ENCODE measurements around the gene CLMP.

Gene CLMP, protein sequence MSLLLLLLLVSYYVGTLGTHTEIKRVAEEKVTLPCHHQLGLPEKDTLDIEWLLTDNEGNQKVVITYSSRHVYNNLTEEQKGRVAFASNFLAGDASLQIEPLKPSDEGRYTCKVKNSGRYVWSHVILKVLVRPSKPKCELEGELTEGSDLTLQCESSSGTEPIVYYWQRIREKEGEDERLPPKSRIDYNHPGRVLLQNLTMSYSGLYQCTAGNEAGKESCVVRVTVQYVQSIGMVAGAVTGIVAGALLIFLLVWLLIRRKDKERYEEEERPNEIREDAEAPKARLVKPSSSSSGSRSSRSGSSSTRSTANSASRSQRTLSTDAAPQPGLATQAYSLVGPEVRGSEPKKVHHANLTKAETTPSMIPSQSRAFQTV

GRCh38 chr11:123195188-123196059 is at the start of gene CLMP:
Gene CLMP, minus strand, starts transcription at chr11:123195248. Its CDS starts 308 bp downstream, at chr11:123194940.
- DNase-seq (ENCODE audit: low spot score) = no peak

DNA sequence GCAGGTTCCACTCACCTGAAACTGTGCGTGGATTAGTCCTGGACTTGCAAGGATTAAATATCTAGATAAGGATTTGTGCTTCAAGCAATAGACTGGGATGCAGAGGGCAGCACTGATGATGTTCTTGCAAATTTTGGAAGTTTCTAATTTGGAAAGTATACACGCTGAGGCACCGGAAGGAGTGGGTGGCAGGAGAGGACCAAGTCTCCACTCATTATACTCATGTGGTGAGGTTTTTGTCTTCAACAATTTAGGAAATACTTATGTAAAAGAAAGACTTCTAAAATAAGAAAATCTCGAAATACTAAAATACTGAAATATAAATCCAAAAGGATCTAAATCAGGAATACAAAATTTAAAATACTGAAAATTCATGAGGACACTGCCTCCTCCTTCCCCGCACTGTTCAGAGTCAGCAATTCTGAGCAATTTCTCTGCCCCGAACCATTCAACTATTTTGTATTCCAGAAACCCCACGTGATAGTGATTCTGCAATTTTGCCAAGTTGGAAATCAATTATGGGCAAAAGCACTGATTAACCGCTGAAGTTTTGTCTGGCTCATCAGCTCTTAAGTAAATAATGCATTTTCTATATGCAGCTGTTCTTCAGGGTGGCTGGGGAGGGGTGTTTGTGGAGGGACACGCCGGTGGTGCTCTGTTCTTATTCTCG is 47.0 kb upstream of the CLMP start:
- DNase-seq (ENCODE audit: low spot score) = no peak

- no peak for DNase-seq (ENCODE audit: low spot score)
Observed at GRCh38 chr11:123241294-123241693, 46.2 kb upstream of the CLMP start.

DNA sequence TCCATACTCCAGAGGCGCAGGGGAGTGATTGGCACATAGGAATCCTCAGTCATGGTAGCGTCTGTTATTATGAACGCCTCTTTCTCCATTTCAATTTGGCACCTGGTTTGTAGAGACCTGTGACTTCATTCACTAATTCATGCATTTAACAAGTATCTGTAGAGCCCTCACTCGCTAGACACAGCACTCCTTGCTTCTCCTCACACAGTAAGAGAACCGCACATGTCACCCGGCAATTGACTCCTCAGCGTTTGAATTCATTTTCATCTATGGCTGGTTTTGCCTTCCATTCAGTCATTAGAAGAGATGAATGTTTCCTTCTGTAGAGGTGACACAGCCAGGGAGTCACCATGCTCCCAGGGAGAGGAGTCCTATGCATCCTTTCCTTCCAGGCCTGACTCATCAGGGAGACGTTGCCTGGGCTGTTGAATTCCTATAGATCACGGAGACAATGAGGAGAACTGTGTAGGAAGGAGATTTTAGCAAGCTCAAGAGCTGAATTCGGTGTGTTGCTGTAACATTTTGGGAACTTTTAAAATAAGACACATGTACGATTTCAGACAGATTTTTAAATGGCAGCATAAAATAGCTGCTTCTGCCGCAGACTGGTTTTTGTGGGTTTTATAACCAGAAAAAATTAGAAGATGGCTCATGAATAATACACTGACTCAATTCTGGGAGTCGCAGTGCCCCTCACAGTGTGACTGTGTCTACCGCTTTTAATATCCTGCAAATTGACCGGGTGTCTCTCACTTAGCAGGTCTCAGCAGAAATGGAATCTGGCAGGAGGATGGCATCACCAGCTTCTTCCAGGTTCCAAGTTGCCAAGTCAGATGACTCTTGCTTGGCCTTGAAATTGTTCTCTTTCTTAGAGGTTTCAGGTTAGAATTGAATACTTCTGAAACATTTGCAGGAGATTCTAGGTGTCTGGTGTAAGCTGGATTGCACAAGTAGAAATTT is 44.4 kb upstream of the CLMP start:
- no peak for DNase-seq (ENCODE audit: low spot score)

DNA sequence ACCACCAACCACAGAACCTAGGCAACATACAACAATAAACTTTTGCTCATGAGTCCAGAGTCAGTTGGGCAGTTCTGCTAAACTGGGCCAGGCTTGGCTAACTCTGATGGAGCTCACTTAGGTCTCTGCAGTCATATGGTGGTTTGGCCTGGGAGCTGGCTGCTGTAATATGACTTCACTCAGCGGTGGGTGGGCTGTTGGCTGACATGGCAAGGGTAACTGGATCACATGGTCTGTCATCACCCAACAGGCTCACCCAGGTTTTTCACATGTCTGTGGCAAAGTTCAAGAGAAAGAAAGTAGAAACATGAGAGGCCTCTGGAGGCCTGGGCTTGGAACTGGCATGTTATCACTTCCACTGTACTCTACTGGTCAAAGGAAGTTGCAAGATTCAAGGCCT is 43.2 kb upstream of the CLMP start:
- no peak for DNase-seq (ENCODE audit: low spot score)

DNA sequence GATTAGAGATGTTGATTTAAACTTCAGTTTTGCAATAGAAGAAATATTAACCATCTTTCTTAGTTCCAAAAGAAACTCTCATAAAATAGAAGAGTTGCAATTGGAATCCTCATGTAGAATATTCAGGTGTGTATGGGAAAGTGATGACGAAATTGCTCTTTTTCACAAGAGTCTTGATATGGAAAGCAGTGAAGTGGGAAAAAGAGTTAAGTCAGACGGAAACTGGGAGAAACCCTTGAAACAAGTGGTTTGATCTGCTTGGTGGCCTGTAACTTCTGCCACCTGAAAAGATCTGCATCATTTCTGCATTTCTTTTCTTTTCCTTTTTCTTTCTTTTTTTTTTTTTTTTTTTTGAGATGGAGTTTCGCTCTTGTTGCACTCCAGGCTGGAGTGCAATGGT is 41.8 kb upstream of the CLMP start:
- no peak for DNase-seq (ENCODE audit: low spot score)

GRCh38 chr11:123235656-123236261 is 40.7 kb upstream of the CLMP start:
- DNase-seq (ENCODE audit: low spot score) = no peak

- DNase-seq (ENCODE audit: low spot score) = peak; percentile 35
Observed at GRCh38 chr11:123235117-123235655, 40.1 kb upstream of the CLMP start.

DNA sequence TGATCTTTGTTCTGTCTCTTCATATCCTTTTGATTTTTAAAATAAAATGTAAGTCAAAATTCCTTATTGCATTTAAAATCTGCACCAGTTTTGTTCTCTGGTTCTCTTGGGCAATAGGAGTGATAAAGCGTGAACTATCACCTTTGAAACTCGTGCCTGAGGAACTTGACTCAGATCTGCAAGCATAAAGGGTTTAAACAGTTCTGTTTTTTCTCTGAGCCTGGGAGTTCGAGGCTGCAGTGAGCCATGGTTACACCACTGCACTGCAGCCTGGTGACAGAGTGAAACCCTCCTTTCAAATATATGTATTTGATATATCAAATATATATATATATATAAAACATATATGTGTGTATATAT is 38.9 kb upstream of the CLMP start:
- DNase-seq (ENCODE audit: low spot score) = no peak

DNA sequence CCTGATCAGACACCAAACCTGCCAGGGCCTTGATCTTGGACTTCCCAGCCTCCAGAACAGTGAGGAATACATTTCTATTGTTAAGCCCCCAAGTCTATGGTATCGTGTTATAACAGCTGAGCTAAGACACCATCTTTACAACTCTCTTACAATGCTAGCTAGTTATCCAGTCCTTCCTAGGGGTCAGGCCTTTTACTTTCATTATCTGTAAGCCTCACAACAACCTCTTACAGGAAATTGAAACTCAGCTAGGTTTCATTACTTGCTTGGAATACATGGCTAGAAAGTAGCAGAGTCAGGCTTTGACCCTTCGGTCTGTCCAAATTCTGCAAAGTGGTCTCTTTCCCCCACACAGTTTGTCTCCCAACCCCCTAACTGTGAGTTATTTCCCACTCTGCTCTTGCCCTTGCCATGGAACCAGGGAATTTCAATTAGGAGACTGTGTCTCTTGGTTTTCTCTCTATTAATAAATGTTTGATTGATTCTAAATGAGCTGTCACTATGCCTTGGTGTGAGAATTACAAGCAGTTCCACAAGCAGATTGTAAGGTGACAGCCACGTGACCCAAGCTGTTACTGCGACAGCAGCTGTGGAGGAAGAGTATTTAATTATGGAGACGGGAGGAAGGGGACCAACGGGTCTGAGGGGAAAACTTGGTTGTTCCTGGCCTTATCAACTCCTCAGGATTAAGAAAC is 38.4 kb upstream of the CLMP start:
- no peak for DNase-seq (ENCODE audit: low spot score)

DNA sequence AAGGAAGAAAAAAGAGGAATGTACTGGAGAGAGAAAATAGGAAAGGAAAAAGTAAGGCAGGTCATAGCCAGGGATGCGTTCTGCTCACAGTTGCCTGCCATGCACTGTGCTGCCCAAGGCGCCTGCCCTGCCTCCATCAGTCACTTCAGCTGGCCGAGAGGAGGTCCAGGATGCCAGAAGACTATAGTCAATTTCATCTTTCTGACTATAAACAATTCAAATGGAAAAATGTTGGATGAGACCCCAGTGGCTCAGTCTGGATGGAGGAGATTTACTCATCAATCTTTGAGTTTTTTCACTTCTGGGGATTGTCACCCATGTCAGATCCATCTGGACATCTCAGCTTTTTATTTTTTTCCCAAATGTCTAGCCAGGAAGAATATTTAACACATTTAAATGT is 36.7 kb upstream of the CLMP start:
- no peak for DNase-seq (ENCODE audit: low spot score)

- no peak for DNase-seq (ENCODE audit: low spot score)
Observed at GRCh38 chr11:123231256-123231655, 36.2 kb upstream of the CLMP start.

GRCh38 chr11:123230346-123230745 is 35.3 kb upstream of the CLMP start:
- no peak for DNase-seq (ENCODE audit: low spot score)

DNA sequence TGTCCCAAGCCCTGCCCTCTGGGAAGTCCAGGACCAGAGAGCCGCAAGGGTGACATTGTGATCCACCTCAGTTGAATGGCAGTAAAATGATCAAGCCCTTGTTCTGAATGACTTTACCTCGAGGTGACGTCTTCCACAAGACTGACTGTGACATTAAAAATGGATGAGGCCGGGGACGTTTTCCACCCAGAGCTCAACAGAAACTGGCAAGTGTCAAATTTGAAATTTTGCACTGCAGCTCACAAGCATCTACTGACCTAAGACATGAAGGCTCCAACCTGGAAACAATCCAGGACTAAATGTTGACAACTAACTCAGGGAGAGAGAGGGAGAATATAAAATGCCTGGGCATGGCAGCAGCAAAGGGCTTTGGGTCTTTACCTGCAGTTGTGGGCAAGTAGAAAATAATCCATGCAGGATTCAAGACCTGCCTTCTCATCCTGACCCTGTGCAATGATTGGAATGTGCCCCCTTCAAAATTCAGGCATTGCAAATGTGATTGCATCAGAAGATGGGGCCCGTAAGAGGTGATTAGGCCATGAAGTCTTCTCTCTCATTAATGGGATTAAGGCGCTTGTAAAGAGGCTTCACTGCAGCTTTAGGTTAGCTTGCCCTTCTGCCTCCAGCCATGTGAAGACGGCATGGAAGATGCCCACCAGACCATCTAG is 33.6 kb upstream of the CLMP start:
- DNase-seq (ENCODE audit: low spot score) = no peak

DNA sequence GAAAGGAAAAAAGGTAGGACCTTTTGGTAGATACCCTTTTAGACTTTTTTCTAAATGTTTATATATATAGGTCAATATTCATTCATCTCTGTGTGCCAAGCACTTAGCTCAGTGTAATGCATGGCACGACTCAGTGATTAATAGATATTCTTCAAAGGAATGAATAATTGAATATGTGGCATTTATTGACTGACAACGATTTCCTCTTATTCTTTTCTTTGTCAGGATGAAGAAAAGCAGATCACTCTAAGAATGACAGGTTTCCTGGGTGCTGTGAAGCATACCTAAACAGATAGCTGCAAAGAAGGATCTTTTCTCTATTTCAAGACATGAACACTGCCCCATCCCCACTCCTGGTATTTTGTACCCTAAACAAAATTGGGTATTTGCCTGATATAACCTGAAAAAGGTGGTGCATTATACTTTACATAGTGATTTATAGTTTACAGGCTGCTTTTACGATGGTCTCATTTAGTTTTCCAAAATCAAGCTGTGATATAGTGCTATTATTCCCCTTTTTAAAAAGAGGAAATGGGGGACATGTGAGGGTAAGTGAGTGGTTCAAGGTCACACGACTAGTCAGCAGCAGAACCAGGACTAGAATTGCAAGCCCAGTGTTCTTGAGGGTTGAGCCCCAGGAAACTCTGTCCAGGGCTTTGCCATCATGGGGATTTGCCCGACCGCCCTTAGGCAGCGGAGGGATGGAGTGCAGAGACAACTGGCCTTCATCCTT is 32.9 kb upstream of the CLMP start:
- no peak for DNase-seq (ENCODE audit: low spot score)

DNA sequence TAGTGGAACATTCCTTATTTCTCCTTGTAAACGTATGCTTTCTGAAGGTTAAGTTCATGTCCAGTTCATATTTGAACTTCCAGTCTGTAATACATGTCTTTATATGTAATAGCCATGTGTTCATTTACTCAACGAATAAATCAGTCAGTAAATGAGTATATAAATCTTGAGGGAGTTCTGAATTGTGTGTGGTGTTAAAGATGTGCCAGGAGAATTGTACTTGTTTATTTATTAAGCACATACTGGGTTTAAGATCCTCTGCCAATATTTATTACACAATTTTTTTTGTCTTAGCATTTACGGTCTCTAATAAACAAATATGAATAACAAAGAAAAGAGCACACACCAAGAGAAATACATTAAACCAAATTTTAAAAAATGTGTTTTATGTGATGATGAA is 26.5 kb upstream of the CLMP start:
- no peak for DNase-seq (ENCODE audit: low spot score)

- no peak for DNase-seq (ENCODE audit: low spot score)
Observed at GRCh38 chr11:123221096-123221561, 26.1 kb upstream of the CLMP start.

- DNase-seq (ENCODE audit: low spot score) = no peak
Observed at GRCh38 chr11:123219066-123219690, 24.1 kb upstream of the CLMP start.
